22Rv1 (cell line): ENCODE measurements around the gene CAMK2N1.

Experiments used
- CTCF ChIP-seq: fragments of 450-650 bp; IDR thresholded peaks from 2 replicates; pipeline ENCODE4 v1.5.1; 2017; ENCODE audit warnings: mild to moderate bottlenecking
- ZFX ChIP-seq: fragments of 450-650 bp; IDR thresholded peaks from 2 replicates; pipeline ENCODE4 v1.6.1; 2017; ENCODE audit warnings: antibody characterized with exemption, borderline replicate concordance

GRCh38 chr1:20472860-20473711 lies 12.9 kb downstream of the CAMK2N1 start:
- no peak for TF ChIP-seq CTCF
- no peak for TF ChIP-seq ZFX
